Sigmoid colon (tissue), 7 donors: ENCODE data around the gene CTNND2. TPM values are rescaled to one million over a fixed set of nuclear protein-coding genes. Genes with fewer than 3 reads are reported as not detected.
A peak's percentile ranks its signal among the peaks of the same experiment; 100 is the strongest.

Experiments used
- DNase-seq: peaks from one replicate; pipeline ENCODE4 v3.0.0-alpha.2; 2019
- H3K27ac ChIP-seq, 4 donors: fragments of 200-600 bp; sonication (generic); one replicate each; pipeline ENCODE4 v1.5.1; 2016 to 2019; ENCODE audit warnings: mild to moderate bottlenecking in 1 of 4
- H3K27me3 ChIP-seq, 3 donors: fragments of 200-600 bp; sonication (generic); one replicate each; pipeline ENCODE4 v1.5.1; 2019; ENCODE audit warnings: mild to moderate bottlenecking in 1 of 3
- H3K36me3 ChIP-seq, 4 donors: fragments of 200-600 bp; sonication (generic); one replicate each; pipeline ENCODE4 v1.5.1; 2016 to 2019
- H3K4me1 ChIP-seq, 4 donors: fragments of 200-600 bp; sonication (generic); one replicate each; pipeline ENCODE4 v1.5.1; 2017 to 2019
- H3K4me3 ChIP-seq, 4 donors: fragments of 200-600 bp; sonication (generic); one replicate each; pipeline ENCODE4 v1.5.1; 2017 to 2019; ENCODE audit warnings: mild to moderate bottlenecking in 2 of 4, moderate library complexity in 1 of 4
- H3K9me3 ChIP-seq, 4 donors: fragments of 200-600 bp in 3 of 4; sonication (generic) in 3 of 4; one replicate each; pipeline versions ENCODE4 v1.5.1 to v1.6.1; 2013 to 2019
- EP300 ChIP-seq, 4 donors: sonication (generic); formaldehyde crosslinking; IDR thresholded peaks; one replicate each; pipeline ENCODE4 v1.6.1; 2017; ENCODE audit warnings: antibody characterized with exemption in 4 of 4
- POLR2A ChIP-seq, 2 donors: fragments of 450-650 bp; IDR thresholded peaks; one replicate each; pipeline ENCODE4 v1.6.1; 2016; ENCODE audit warnings: antibody characterized with exemption in 2 of 2, mild to moderate bottlenecking in 2 of 2, moderate library complexity in 2 of 2
- POLR2AphosphoS5 ChIP-seq, 4 donors: sonication (generic); formaldehyde crosslinking; IDR thresholded peaks; one replicate each; pipeline ENCODE4 v1.6.1; 2017; ENCODE audit warnings: antibody characterized with exemption in 4 of 4
- WGBS, 2 donors: extraction: QIAGEN DNeasy Blood & Tissue Kit; methylation state at CpG; one replicate each; pipeline ENCODE4 v1.1.7; 2013; 5-methylcytosine and 5-hydroxymethylcytosine counted together
- intact Hi-C: fragments of 100-400 bp; cut with DNase I; formaldehyde crosslinking; loops from one replicate; pipeline ENCODE4 v1.15.1; 2023
- polyA plus RNA-seq, 3 donors: library from polyadenylated mRNA; stranded (reverse); fragments of 200-250 nt; gene quantifications; one replicate each; pipeline ENCODE4 v1.2.3, GENCODE V29; 2013
- total RNA-seq, 4 donors: library from RNA; depleted of rRNA; stranded (reverse); fragments of >200 nt; gene quantifications; one replicate each; pipeline ENCODE4 v1.1.0, GENCODE V29; 2016
- TF ChIP-seq, protein P1 (sequence below), 4 experiments: fragments of 450-650 bp in 3 of 4; fragments of 200-600 bp in 1 of 4; IDR thresholded peaks; one replicate each; pipeline ENCODE4 v1.5.1; 2016 to 2019; ENCODE audit warnings: antibody characterized with exemption in 4 of 4, mild to moderate bottlenecking in 3 of 4, moderate library complexity in 2 of 4
- donor health status: healthy with polysubstance abuse.
- donor health status: Bipolar disorder and iron deficiency.
- donor health status: healthy.

The CTNND2 gene
- total and polyA plus RNA-seq, 7 donors = 0.36 to 2.5 (median 0.84) TPM; not detected in 1

- peaks cover 7 to 57% (median 13%) of the 10 kb centered on the region in 3 donors for H3K27me3 ChIP-seq
These were observed 2.3 kb upstream of the CTNND2 start for GRCh38 chr5:11906497-11906896.

GRCh38 chr5:11905206-11905605, 960 bp upstream of the CTNND2 start:
- WGBS, 2 donors = 27 to 28% methylated on average over 12 of the region's 12 CpGs
- Histone ChIP-seq H3K4me3 (no peak overlapping the region), H3K27ac (no peak overlapping the region), H3K36me3 (no peaks in the 10 kb centered on the region), H3K9me3 (no peaks in the 10 kb centered on the region), H3K4me1 (peaks cover 0 to 8% (median 5%) of the 10 kb centered on the region in 4 donors), H3K27me3 (peaks cover 7 to 57% (median 13%) of the 10 kb centered on the region in 3 donors)
- TF ChIP-seq POLR2A (IDR thresholded peaks at IDR 0.05) (no peak), POLR2AphosphoS5 (IDR thresholded peaks at IDR 0.05) (no peak), EP300 (IDR thresholded peaks at IDR 0.05) (no peak)
- TF ChIP-seq, protein P1, sequence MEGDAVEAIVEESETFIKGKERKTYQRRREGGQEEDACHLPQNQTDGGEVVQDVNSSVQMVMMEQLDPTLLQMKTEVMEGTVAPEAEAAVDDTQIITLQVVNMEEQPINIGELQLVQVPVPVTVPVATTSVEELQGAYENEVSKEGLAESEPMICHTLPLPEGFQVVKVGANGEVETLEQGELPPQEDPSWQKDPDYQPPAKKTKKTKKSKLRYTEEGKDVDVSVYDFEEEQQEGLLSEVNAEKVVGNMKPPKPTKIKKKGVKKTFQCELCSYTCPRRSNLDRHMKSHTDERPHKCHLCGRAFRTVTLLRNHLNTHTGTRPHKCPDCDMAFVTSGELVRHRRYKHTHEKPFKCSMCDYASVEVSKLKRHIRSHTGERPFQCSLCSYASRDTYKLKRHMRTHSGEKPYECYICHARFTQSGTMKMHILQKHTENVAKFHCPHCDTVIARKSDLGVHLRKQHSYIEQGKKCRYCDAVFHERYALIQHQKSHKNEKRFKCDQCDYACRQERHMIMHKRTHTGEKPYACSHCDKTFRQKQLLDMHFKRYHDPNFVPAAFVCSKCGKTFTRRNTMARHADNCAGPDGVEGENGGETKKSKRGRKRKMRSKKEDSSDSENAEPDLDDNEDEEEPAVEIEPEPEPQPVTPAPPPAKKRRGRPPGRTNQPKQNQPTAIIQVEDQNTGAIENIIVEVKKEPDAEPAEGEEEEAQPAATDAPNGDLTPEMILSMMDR (IDR thresholded peaks at IDR 0.05) = no peak
- no peak for DNase-seq
- intact Hi-C loops = no loop called here

More at GRCh38 chr5:11906497-11906896, 2.3 kb upstream of the CTNND2 start:
- Histone ChIP-seq H3K4me1 (peaks cover 0 to 8% (median 5%) of the 10 kb centered on the region in 4 donors), H3K9me3 (no peaks in the 10 kb centered on the region), H3K36me3 (no peaks in the 10 kb centered on the region), H3K27ac (no peak overlapping the region), H3K4me3 (no peak overlapping the region)
- TF ChIP-seq POLR2AphosphoS5 (IDR thresholded peaks at IDR 0.05) = no peak
- TF ChIP-seq POLR2A (IDR thresholded peaks at IDR 0.05) = no peak
- no peak for TF ChIP-seq EP300 (IDR thresholded peaks at IDR 0.05)
- TF ChIP-seq, protein P1 (IDR thresholded peaks at IDR 0.05) = no peak
- WGBS, 2 donors = 72 to 84% methylated on average over 2 of the region's 2 CpGs
- no peak for DNase-seq
- intact Hi-C loops = no loop called here

GRCh38 chr5:11903614-11904264, 507 bp downstream of the CTNND2 start:
- DNase-seq = no peak
- no peaks in the 10 kb centered on the region for H3K9me3 ChIP-seq
- peaks cover 0 to 8% (median 5%) of the 10 kb centered on the region in 4 donors for H3K4me1 ChIP-seq
- WGBS, 2 donors = 1 to 2% methylated on average over 97 of the region's 97 CpGs
- peaks cover 7 to 54% (median 13%) of the 10 kb centered on the region in 3 donors for H3K27me3 ChIP-seq
- H3K4me3 ChIP-seq = peak overlapping the region; percentile 8 to 42 (median 36)
- H3K27ac ChIP-seq = no peak overlapping the region
- no peaks in the 10 kb centered on the region for H3K36me3 ChIP-seq
- intact Hi-C loops = no loop called here
- TF ChIP-seq, protein P1 (IDR thresholded peaks at IDR 0.05) = no peak
- no peak for TF ChIP-seq POLR2AphosphoS5 (IDR thresholded peaks at IDR 0.05)
- no peak for TF ChIP-seq POLR2A (IDR thresholded peaks at IDR 0.05)
- no peak for TF ChIP-seq EP300 (IDR thresholded peaks at IDR 0.05)

- Histone ChIP-seq H3K27ac (no peak overlapping the region), H3K4me3 (peak overlapping the region; percentile 8 to 42 (median 36)), H3K27me3 (peaks cover 7 to 52% (median 13%) of the 10 kb centered on the region in 3 donors), H3K4me1 (peaks cover 0 to 8% (median 5%) of the 10 kb centered on the region in 4 donors), H3K9me3 (no peaks in the 10 kb centered on the region), H3K36me3 (no peaks in the 10 kb centered on the region)
- intact Hi-C loops = no loop called here
- DNase-seq = no peak
- TF ChIP-seq EP300 (IDR thresholded peaks at IDR 0.05) = no peak
- TF ChIP-seq POLR2AphosphoS5 (IDR thresholded peaks at IDR 0.05) = no peak
- TF ChIP-seq, protein P1 (IDR thresholded peaks at IDR 0.05) = no peak
- no peak for TF ChIP-seq POLR2A (IDR thresholded peaks at IDR 0.05)
- 4 to 7% methylated on average over 23 of the region's 23 CpGs for WGBS, 2 donors
These were observed 1.1 kb downstream of the CTNND2 start for GRCh38 chr5:11903121-11903613.
